ENCODE measurements around the gene LIN7C.

Gene LIN7C

DNA sequence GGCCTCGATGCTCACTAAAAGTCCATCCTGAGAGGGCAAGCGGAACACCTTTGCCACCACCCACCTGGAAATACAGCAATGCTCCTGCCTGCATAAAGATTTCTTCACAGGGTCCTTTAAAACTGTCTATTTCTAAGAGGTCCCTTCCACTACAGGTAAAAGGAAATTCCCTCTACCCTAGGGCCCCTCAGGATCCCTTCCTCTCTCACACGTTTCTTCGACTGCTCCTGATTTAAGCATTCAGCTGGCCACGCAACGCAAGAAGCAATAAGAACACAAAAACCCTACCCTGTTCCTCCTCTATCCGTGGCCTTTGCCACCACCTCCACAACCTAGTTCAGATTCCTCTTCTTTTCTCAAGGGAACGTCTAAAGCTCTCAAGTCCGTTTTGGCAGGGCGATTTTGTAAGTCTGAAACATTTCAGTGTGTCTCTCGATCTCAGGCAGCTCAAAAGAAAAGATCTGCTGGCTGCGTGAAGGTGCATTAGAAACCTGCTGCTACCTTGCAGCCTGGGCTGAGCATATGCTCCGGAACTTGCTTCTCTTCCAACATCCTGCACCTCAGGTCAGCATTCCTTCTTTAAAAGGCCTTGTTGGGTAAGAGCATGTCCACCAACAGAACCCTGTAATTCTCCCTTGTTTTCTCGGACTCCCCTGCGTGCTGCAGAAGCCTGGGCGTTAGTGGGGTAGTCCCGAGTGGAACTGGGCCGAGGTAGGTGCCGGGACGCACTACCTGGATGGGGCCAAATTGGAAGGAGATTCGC is 35.6 kb downstream of the LIN7C start:
- DNase-seq (ENCODE audit: low spot score in 2 of 2) (no peak), ATAC-seq (ENCODE audit: low read depth) (no peak)
- Mint-ChIP-seq H3K27me3 (no peaks in the 10 kb centered on the region), H3K4me3 (peak overlapping the region; percentile 88), H3K9me3 (peaks cover 1% of the 10 kb centered on the region), H3K36me3 (no peaks in the 10 kb centered on the region), H3K27ac (no peak overlapping the region), H3K4me1 (peaks cover 14% of the 10 kb centered on the region)

DNA sequence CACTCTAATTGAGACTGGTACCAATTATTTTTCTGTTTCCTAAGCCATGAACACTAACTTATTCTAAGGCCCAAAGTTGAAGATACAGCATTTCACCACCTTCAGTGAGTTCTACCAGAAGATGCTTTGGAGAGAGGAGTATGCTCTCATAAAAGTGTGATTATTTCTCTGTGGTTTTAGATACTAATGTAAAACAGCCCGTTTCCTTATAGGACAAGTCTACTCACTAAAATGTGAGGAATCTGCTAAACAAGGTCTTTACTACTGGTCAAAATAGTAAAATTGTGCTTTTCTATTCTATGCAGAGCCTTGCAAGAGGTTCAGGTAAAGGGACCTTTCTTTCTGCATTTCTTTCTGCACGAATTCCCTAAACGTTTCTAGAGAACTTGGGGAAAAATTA is 36.4 kb downstream of the LIN7C start:
- DNase-seq (ENCODE audit: low spot score in 2 of 2) (no peak), ATAC-seq (ENCODE audit: low read depth) (no peak)
- H3K4me1 Mint-ChIP-seq: peaks cover 14% of the 10 kb centered on the region
- no peaks in the 10 kb centered on the region for H3K9me3 Mint-ChIP-seq
- no peak overlapping the region for H3K4me3 Mint-ChIP-seq
- H3K27me3 Mint-ChIP-seq: no peaks in the 10 kb centered on the region
- no peaks in the 10 kb centered on the region for H3K36me3 Mint-ChIP-seq
- no peak overlapping the region for H3K27ac Mint-ChIP-seq

DNA sequence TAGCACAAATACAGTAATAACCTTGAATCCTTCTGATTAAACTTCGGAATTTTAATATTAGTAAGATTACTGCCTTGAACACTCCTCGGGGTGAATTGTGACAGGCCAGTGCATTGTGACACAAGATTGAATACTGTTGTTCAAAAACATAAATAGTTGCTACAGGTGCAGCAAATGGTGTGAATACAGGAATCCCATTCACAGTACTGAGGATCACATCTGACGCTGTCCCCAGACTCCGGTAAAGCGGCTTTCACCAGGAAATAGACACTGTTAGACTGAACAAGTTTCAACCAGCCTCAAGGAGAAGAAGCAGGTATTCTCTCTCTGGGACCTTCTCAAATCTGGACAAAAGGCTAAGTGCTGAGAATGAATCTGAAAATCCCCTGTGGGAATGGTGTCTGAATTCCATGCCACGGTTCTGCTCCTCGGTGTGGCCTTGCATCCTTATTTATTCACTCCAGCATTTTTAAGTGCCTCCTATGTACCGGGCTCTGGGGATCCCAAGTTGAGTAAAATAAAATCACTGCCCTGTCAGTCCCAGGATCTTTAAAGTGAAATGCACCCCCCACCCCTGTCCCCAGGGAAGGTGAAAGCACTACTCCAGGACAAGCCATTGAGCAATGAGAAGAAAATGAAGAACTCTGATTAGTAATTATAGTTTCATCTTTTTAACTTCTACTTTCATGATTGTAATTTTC is 37.4 kb downstream of the LIN7C start:
- DNase-seq (ENCODE audit: low spot score in 2 of 2) (no peak), ATAC-seq (ENCODE audit: low read depth) (no peak)
- peaks cover 14% of the 10 kb centered on the region for H3K4me1 Mint-ChIP-seq
- H3K27ac Mint-ChIP-seq: no peak overlapping the region
- H3K36me3 Mint-ChIP-seq: no peaks in the 10 kb centered on the region
- H3K9me3 Mint-ChIP-seq: no peaks in the 10 kb centered on the region
- H3K4me3 Mint-ChIP-seq: no peak overlapping the region
- no peaks in the 10 kb centered on the region for H3K27me3 Mint-ChIP-seq

DNA sequence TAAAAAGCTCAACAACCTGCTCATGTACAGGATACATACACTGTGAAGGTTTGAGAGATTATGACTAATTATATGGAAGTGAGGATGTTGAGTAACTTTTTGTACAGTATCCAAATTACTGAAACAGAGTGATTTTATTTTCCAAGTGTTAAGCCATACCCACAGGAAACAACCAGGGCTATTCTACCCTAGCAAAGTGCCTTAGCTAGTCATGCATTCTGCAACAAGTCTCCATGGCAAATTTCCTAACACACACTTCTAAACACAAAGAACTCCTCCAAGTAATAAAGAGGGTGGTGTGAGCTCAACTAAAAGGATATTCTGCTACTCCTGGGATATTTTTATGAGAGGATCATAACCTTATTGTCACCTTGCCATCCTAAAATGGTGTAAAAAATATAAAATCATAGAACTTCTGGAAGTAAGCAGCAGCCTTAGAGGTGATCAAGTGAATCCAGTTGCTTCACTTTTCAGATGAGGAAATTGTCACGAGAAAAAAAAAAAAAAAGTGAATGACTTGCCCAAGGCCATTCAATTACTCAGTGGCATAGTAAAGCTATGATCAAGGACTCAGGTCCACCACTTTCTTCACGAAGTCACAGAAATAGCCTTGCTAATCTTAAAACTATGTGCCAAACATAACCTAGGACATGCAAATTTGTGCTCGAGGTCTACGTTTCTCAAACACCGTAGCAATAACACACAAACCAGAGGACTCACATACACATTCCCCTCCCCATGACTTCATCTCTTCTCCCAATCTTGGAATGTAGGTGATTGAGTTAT is 38.2 kb downstream of the LIN7C start:
- Mint-ChIP-seq H3K36me3 (no peaks in the 10 kb centered on the region), H3K9me3 (no peaks in the 10 kb centered on the region), H3K27ac (no peak overlapping the region), H3K4me3 (no peak overlapping the region), H3K27me3 (peaks cover 1% of the 10 kb centered on the region), H3K4me1 (peaks cover 14% of the 10 kb centered on the region)
- no peak for DNase-seq (ENCODE audit: low spot score in 2 of 2)
- ATAC-seq (ENCODE audit: low read depth): no peak

DNA sequence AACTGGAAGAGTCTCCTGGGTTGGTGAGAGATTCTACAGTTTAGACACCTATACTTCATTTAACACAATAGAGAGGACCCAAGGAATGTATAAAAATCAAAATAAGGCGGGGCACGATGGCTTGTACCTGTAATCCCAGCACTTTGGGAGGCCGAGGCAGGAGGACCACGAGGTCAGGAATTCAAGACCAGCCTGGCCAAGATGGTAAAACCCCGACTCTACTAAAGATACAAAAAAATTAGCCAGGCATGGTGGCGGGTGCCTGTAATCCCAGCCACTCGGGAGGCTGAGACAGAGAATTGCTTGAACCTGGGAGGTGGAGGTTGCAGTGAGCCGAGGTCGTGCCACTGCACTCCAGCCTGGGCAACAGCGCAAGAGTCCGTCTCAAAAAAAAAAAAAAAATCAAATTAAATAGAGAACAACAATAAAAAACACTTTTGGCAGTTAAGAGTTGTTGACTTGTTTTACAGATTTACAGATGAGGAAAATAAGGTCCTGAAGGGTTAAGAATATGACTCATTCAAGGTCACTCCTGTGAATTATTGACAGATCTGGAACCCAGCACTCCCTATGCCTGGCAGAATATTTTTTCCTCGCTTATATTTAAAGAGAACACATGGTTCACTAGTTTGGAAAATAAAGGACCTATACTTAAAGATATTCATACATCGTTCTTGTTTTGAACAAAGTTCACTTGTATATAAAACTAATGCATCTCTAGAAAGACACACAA is 39.2 kb downstream of the LIN7C start:
- Mint-ChIP-seq H3K4me3 (no peak overlapping the region), H3K27me3 (peaks cover 3% of the 10 kb centered on the region), H3K9me3 (no peaks in the 10 kb centered on the region), H3K36me3 (no peaks in the 10 kb centered on the region), H3K4me1 (peaks cover 10% of the 10 kb centered on the region), H3K27ac (no peak overlapping the region)
- no peak for ATAC-seq (ENCODE audit: low read depth)
- DNase-seq (ENCODE audit: low spot score in 2 of 2): no peak

DNA sequence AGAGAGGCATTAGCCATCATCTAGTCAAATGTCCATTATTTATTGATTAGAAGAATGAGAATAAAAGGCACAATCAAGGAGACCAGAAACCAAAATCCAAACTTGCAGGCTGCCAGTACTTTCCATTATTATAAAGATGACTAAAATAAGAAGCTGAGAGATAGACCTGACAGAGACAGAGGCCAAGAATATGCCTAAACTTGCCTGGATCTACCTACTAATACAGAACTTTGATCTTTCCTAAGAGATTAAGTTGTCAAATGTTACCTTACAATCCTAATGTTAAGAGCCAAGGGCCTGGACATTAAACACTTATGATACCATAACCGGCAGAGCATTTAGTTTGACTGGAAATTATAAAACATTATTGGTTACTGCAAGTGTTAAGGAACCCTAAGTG is 40.2 kb downstream of the LIN7C start:
- no peak for ATAC-seq (ENCODE audit: low read depth)
- Mint-ChIP-seq H3K9me3 (no peaks in the 10 kb centered on the region), H3K27ac (no peak overlapping the region)

DNA sequence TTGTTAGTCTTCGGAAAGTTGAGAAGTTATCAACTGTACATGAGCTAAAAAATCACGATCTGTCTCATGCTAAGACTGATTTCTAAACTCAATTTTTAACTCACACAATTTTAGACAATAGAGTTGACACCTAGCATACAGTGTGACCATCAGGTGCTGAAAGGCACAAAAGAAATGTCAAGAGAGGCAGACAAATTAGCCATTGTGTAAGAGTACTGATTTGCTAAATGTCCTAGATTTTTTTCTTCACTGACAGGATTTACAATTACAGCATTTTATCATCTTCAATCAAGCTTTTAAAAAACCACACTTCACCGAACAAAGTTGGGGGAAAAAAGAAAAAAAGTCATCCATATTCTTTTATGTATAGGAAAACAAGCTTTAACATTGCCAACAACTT is 40.9 kb downstream of the LIN7C start:
- peaks cover 3% of the 10 kb centered on the region for H3K4me1 Mint-ChIP-seq
- no peak for ATAC-seq (ENCODE audit: low read depth)
- no peaks in the 10 kb centered on the region for H3K9me3 Mint-ChIP-seq
- peaks cover 3% of the 10 kb centered on the region for H3K27me3 Mint-ChIP-seq
- no peak overlapping the region for H3K4me3 Mint-ChIP-seq
- no peaks in the 10 kb centered on the region for H3K36me3 Mint-ChIP-seq
- no peak overlapping the region for H3K27ac Mint-ChIP-seq
- DNase-seq (ENCODE audit: low spot score in 2 of 2): no peak

More for the DNA sequence above, 40.2 kb downstream of the LIN7C start:
- H3K36me3 Mint-ChIP-seq: no peaks in the 10 kb centered on the region
- peaks cover 3% of the 10 kb centered on the region for H3K27me3 Mint-ChIP-seq
- peaks cover 8% of the 10 kb centered on the region for H3K4me1 Mint-ChIP-seq
- H3K4me3 Mint-ChIP-seq: no peak overlapping the region
- no peak for DNase-seq (ENCODE audit: low spot score in 2 of 2)

DNA sequence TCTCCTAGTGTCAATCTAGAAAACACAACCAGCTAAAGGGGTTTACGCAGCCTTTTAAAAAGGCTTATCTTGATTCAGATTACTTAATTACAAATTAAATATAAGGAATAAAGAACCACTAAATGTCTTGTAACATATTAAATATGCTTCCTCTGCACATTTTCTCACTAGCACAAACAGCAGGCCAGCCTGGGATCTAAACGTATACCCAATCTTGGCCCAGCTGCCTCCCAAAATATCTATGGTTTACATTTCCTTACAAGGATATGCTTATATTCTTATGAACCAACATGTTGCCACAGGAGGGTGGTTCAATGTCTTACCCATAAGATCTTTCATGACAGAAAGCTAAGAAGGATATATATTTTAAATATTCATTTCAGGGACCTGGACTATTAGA is 41.7 kb downstream of the LIN7C start:
- Mint-ChIP-seq H3K36me3 (no peaks in the 10 kb centered on the region), H3K4me3 (no peak overlapping the region), H3K27me3 (peaks cover 3% of the 10 kb centered on the region), H3K4me1 (no peaks in the 10 kb centered on the region), H3K27ac (no peak overlapping the region), H3K9me3 (no peaks in the 10 kb centered on the region)
- ATAC-seq (ENCODE audit: low read depth) (no peak), DNase-seq (ENCODE audit: low spot score in 2 of 2) (no peak)

DNA sequence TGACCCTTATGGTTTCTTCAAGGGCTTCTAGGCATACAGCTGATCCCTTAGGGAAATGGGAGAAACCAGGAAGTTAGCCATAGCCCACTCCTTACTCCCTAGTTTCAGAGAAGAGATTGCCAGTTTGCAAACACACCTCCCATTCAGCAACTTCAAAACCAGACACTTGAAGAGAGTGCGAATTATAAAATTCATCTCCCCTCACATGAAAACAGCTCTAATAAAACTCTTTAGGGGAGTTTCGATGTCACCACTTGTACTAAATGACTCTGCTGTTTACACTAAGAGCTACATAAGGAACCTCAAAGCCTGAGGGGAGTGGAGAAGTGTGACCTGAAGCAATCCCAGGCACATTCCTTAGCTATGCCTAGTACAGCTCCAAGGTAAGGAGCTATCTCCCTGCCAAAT is 42.3 kb downstream of the LIN7C start:
- Mint-ChIP-seq H3K4me3 (no peak overlapping the region), H3K9me3 (no peaks in the 10 kb centered on the region), H3K4me1 (no peaks in the 10 kb centered on the region), H3K27me3 (peaks cover 3% of the 10 kb centered on the region), H3K36me3 (no peaks in the 10 kb centered on the region), H3K27ac (no peak overlapping the region)
- no peak for ATAC-seq (ENCODE audit: low read depth)
- DNase-seq (ENCODE audit: low spot score in 2 of 2): no peak

DNA sequence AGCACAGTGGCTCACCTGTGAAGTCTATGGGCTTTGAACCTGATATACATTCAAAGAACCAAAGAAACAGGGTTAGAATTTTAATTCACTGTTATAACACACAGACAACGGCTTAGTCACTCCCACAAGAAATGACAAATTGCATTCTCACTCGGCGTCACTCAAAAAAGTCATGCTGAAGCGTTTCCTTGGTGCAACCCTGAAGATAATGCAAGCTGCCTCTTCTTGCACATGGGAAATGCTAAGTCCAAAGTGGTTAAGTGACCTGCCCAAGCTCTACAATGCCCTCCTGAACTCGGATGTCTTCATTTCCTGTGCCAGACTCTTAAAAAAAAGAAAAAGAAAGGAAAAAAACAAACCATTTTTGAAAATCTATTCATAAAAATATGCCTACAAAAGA is 44.0 kb downstream of the LIN7C start:
- H3K9me3 Mint-ChIP-seq: no peaks in the 10 kb centered on the region
- H3K27ac Mint-ChIP-seq: no peak overlapping the region
- no peak overlapping the region for H3K4me3 Mint-ChIP-seq
- no peaks in the 10 kb centered on the region for H3K36me3 Mint-ChIP-seq
- DNase-seq (ENCODE audit: low spot score in 2 of 2): no peak
- H3K4me1 Mint-ChIP-seq: no peaks in the 10 kb centered on the region
- ATAC-seq (ENCODE audit: low read depth): no peak
- peaks cover 3% of the 10 kb centered on the region for H3K27me3 Mint-ChIP-seq

DNA sequence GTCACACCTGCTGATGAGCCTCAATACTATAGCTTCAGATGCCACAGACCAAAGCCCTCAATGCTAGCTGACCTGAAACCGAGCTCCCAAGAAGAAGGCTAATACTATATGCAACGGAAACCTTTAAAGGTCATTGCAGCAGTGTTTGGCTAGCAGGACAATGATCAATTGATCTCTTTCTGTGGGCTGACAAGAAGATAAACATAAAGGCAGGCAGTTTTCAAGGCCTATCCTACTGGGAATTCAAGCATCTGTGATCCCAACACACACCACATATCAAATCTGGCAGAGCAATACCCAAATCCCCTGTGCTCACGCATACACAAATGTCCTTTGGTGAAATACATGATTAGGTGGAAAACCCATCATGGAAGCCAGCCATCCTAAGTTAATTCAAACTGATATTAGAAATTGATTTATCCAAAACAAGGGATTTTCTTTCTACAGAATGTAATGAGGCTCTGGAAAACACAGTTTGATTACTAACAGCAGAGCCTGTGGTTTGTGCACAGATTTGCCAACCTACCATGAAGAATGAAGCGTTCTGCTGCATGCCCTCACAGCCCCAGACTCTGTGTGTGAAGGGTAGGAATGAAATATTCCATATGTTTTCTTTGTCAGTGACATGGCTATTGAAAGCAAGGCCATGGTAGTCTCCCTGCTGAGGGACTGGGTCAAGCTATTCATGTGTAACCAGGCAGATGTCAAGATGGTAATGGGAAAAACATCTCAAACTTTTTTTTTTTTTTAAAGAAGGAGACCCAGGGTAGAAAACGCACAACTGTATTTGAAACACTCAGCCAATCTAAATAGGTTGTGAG is 46.2 kb downstream of the LIN7C start:
- H3K9me3 Mint-ChIP-seq: no peaks in the 10 kb centered on the region
- H3K27ac Mint-ChIP-seq: no peak overlapping the region
- ATAC-seq (ENCODE audit: low read depth) (no peak), DNase-seq (ENCODE audit: low spot score in 2 of 2) (no peak)
- no peaks in the 10 kb centered on the region for H3K36me3 Mint-ChIP-seq
- peaks cover 3% of the 10 kb centered on the region for H3K27me3 Mint-ChIP-seq
- H3K4me1 Mint-ChIP-seq: no peaks in the 10 kb centered on the region
- no peak overlapping the region for H3K4me3 Mint-ChIP-seq

DNA sequence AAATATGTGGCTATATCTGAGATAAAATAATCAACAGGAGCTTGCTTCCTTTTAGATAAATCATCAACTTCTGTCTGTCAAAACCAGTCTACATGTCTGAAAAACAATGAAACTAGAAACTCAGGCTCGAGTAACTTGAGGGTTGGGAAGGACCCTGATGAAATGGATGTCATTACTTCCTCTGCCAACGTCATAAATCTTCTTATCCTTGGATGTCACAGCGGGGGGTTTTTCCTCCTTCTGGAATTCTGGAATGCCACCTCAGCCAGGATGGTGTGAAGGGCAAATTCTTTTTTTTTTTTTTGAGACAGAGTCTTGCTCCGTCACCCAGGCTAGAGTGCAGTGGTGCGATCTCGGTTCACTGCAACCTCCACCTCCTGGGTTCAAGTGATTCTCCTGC is 47.4 kb downstream of the LIN7C start:
- Mint-ChIP-seq H3K4me3 (no peak overlapping the region), H3K36me3 (peaks cover 1% of the 10 kb centered on the region), H3K4me1 (no peaks in the 10 kb centered on the region), H3K27me3 (peaks cover 3% of the 10 kb centered on the region), H3K27ac (no peak overlapping the region), H3K9me3 (no peaks in the 10 kb centered on the region)
- no peak for ATAC-seq (ENCODE audit: low read depth)
- DNase-seq (ENCODE audit: low spot score in 2 of 2): no peak

DNA sequence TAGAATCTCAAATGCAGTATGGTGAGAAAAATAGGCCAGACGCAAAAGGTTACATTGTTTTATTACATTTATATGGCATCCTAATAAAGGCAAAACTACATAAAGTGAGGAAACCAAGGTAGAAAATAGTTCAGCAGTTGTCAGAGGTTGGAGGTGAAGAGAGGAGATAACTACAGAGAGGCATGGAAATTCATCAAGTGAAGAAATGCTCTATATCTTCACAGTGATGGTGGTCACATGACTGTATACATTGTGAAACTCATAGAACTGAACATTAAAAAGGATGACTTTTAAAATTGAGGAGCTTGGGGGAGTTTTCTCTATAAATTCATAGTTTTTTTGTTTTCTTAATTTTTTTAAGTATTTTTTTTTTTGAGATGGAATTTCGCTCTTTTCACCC is 48.4 kb downstream of the LIN7C start:
- no peaks in the 10 kb centered on the region for H3K4me1 Mint-ChIP-seq
- H3K27me3 Mint-ChIP-seq: peaks cover 2% of the 10 kb centered on the region
- peaks cover 1% of the 10 kb centered on the region for H3K36me3 Mint-ChIP-seq
- no peak overlapping the region for H3K27ac Mint-ChIP-seq
- ATAC-seq (ENCODE audit: low read depth): no peak
- no peak overlapping the region for H3K4me3 Mint-ChIP-seq
- no peak for DNase-seq (ENCODE audit: low spot score in 2 of 2)
- H3K9me3 Mint-ChIP-seq: no peaks in the 10 kb centered on the region

All from memory B cell (primary cell).